ENCODE measurements around the gene SHB.

Gene SHB

GRCh38 chr9:38025166-38025565 is 43.9 kb downstream of the SHB start:
- TF ChIP-seq CTCF (IDR thresholded peaks at IDR 0.05) (no peak), ZFX (IDR thresholded peaks at IDR 0.05; ENCODE audit: borderline replicate concordance) (no peak)
- no peak overlapping the region for H3K27ac ChIP-seq

DNA sequence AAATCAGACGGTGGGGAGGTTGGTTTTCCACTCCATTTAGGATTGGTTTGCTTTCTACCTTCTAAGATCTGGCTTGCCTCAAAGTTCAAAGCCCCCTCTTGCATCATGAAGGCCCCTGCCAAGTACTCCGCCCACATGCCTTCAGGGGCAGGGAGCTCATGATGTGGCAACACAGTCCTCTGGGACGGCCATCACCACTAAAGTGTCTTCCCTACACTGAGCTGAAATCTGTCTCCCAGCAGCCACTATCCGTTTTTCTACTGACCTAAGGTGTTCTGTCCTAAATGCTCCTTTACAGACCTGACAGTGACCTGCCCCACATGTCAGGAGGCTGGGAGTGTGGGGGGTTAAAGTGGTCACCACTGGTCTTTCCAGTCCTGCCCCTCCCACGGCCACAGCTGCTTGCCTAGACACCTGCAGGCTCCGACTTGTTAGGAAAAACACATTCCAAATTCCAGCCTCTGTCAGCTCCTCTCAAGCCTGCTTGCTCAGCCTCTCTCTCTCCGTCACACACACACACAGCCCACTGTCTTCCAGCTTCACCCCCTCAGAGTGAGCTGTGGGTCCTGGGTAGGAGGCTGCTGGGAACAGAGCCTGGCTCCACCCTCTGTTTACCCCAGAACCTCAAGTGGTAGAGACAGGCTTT is 44.9 kb downstream of the SHB start:
- TF ChIP-seq CTCF (IDR thresholded peaks at IDR 0.05) (no peak), ZFX (IDR thresholded peaks at IDR 0.05; ENCODE audit: borderline replicate concordance) (no peak)
- H3K27ac ChIP-seq, result no peak overlapping the region

GRCh38 chr9:38023661-38024035 is 45.4 kb downstream of the SHB start:
- no peak overlapping the region for H3K27ac ChIP-seq

DNA sequence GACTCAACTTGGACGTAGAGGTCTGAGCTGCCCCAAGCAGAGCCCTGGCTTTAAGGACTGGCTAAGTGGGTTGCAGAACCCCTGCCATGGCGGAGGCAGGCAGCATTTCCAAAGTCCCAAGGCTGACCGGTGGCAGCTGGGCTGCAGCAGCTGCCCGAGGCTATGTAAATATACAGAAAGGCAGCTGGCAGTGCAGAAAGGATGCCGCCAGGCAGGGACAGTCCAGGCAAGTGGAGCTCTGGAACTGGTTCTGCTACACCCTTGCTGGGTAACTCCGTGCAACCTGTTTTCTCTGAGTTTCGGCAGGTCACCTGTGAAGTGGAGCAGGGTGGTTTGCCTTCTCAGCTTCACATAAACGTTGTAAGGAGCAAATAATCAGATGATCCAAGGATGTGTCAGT is 46.0 kb downstream of the SHB start:
- TF ChIP-seq ZFX (IDR thresholded peaks at IDR 0.05; ENCODE audit: borderline replicate concordance), result no peak
- TF ChIP-seq CTCF (IDR thresholded peaks at IDR 0.05), result no peak
- no peak overlapping the region for H3K27ac ChIP-seq

More at GRCh38 chr9:38023661-38024035, 45.4 kb downstream of the SHB start:
- TF ChIP-seq CTCF (IDR thresholded peaks at IDR 0.05) (no peak), ZFX (IDR thresholded peaks at IDR 0.05; ENCODE audit: borderline replicate concordance) (no peak)

DNA sequence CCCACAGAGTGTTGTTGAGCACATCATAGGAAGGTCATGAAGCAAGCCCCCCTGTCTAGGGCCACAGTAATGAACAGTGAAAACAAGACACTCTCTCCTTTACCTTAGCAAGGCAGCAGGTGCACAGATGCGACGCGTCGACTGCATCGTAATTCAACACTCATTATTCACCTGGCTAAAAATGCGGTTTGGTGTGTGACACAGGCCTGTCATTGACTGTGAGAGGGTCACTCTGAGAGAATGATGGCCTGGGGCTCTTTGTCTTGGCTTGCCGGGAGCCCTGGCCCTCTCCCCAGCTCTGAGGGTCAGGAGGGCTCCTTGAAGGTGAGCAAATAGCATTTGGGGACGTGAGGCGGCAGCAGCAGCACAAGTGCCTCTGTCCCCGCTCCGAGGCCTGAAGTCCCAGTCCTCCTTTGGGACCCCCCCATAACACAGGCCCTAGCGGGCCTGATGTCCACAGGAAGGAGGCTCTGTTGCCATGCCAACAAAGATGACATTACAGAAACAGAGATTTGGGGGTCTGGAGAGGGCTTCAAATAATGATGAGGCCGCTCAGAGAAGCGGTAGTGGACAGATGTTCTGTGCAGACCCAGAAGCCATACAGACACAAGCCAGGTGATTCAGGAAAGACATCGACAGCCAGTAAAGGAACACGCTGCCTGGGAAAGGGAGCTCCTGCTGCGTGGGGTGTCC is 46.7 kb downstream of the SHB start:
- TF ChIP-seq CTCF (IDR thresholded peaks at IDR 0.05) (no peak), ZFX (IDR thresholded peaks at IDR 0.05; ENCODE audit: borderline replicate concordance) (no peak)
- H3K27ac ChIP-seq, result no peak overlapping the region

GRCh38 chr9:38020151-38021076 is 48.6 kb downstream of the SHB start:
- TF ChIP-seq CTCF (IDR thresholded peaks at IDR 0.05) (no peak), ZFX (IDR thresholded peaks at IDR 0.05; ENCODE audit: borderline replicate concordance) (no peak)
- no peak overlapping the region for H3K27ac ChIP-seq

Measured in 22Rv1 (cell line).